Activated effector memory CD4-positive, alpha-beta T cell treated with anti-CD3 and anti-CD28 coated beads, Interleukin-2, amount 50 U/mL, for 16 hours (primary cell): Measurements from ENCODE around the gene SLCO2A1.

Experiments
- DNase-seq: peaks from one replicate; pipeline ENCODE4 v3.0.0-alpha.2; 2020

The SLCO2A1 gene

DNA sequence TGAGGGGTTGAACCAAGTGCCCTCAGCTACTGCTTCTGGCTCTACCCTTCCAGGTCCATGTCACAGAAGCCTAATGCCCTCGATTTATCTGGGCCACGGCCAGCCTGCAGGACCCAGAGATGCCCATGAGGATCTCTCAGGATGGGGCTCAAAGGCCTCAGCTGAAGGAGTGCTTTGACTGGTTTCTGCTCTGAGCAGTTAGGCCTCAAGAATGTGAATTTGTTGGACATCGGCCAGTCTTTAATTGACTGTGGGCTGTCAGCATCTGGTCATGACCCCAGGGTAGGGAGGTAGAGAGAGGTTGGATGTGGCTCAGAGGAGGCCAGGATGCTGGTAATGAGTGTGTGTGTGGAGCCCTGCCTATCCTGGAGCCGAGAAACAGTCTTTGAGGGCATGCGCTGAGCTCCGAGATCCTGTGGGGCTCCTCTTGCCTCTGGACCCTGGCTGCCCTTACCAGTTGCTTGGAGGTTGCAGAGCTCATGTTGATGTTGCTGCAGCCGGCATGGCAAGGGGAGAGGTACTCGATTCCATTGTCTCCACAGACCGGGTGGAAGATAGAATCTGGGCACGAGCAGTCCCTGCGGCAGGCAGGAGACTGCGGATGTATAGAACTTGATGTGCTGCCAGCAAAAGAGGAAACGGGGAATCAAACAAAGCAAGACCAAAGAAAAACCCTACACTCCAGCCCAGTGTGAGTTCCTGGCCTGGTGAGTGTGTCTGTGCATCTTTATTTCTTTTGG lies 84.9 kb downstream of the SLCO2A1 start:
- peak; percentile 44 for DNase-seq

DNA sequence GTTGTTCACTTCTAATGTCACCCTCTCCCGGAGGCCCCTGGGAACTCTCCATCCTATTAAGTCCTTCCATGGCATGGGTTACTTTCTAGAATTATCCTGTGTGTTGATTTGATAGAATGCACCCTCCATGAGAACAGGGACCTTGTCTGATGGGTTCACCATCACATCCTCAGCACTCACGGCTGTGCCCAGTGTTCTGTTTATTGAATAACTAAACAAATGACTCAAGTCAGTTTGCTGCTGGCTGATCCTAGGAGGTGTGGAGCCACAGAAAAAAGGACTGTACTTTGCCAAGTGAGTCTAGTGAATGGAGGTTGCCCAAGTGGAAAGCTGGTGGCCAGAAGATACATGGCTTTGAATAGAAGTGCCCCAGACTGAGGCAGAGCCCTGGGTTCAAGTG lies 85.5 kb downstream of the SLCO2A1 start:
- no peak for DNase-seq

DNA sequence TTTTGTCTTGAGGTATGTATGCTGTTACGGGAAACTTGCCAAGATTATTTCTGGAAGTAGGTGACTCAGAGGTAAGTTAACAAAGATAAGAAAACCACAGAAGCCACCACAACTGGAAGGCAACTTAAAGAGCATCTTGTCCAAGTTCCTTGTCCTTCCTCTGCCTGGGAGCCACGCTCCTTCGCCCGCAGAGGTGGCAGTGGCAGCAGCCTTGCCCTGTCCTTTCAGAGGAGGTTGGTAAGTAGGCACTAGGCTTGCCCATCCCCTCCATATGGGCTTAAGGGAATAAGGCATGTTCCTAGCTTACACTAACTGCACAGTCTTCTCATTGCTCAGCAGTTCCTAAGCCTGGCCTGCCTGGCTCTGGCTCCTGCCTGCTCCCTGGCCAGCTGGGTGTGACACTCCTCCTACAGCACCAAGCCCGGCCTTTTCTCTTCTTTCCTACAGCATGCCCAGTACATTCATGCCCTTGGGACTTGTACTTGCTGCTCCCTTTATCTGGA lies 86.0 kb downstream of the SLCO2A1 start:
- DNase-seq, result no peak

DNA sequence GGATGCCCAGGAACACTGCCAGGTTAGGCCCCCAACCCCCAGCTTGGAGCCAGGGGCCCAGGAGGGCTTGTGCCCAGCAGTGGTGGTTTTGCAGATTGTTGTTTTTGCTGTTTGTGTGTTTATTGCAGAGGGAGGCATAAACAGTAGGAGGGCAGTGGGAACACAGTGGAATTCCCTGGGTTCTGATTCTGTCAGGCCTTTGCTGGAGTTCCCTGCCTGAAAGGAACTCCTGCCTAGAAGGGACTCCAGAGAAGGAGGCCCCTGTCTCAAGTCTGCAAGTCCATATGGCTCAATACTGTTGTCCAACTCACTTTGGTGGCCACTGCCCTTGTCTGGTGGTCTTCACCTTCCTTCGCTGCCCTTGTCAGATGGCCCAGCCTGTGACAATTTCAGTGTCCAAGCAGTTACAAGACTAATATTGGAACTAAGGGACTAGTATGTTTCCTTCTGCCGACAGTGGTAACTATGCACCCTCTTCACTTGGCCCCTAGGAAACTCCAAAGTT lies 86.6 kb downstream of the SLCO2A1 start:
- DNase-seq, result no peak

DNA sequence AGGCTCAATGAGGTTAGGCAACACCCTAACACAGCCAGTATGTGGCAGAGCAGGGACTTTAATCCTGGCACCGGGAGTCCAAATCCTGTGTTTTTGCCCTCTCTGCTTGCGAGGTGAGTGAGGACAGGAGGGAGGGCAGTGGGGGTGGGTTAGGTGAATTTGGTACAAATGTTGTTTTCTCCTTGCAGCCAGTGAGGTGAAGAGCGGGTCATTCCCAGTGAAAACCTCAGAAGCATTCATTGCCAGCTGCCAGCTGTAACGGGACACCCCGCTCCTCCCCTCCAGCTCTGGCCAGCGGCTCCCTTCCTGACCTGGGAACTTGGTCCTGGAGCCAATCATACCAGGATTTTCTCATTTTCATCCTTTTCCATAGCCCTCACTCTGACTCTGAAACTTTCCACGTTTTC lies 88.3 kb downstream of the SLCO2A1 start:
- DNase-seq, result no peak

DNA sequence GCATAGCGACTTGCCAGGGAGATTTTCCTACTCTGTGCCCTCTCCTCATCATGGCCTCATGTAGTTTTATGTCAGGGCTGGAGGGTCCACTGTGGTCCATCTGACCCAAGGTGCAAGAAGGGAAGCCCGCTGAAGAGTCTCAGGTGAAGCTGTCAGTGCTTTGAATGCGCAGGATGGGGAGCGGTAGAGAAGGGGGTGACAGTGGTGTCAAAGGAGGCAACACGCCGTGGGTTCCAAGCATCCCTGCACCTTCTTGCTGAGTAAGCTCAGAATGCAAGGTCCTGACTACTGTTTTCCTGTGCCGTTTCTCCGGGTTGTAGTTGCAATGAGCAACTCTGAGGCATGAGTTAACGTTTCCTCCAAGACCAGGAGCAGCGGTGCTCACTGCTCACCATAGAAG lies 89.2 kb downstream of the SLCO2A1 start:
- no peak for DNase-seq

DNA sequence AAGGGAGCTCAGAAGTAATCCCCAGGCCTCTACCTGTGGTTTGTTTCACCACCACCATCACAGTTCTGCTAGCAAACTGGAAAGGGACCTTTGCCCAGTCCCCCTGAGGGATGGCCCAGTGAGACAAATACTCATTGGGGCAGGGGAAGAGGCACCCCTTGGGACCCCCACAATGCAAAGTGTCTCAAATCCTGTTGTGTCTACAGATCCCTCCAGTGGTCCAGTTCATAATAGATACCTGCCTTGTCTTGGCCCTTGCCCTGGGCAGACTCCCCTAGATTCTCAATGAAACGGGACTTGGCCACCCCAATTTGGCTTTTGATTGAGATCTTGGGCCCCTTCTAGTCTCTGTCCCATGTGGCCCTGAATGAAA lies 90.3 kb downstream of the SLCO2A1 start:
- peak; percentile 42 for DNase-seq

DNA sequence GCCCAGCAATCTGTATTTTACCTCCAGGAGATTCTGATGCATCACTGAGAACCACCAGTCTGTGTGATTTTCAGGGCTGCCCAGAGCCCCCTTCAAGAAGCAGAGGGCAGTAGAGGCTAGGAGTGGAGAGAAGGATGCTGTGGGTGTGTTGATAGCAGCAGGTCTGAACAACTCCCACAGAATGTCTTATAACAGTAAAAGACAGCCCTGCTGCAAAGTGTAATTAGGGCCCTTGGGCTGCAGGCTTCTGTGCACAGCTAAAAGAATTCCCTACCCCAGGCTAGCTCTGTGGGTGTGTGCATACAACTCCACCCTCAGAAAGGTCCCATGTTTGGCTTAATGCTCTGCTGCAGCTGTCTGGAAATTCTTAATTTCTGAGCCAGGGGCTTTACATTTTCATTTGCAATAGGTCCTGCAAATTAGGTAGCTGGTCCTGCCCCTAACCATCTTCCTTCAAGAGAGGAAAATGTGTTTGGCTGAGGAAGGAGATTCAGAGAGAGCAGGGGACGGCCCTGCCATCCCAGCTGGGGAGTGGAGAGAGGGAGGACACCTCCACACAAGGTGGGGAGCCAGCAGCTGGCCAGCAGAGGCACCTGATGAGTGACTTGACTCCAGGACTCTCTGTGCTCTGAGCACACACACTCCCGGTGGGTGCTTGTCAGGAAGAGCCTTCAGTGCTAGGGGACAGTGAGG lies 90.8 kb downstream of the SLCO2A1 start:
- DNase-seq, result no peak

DNA sequence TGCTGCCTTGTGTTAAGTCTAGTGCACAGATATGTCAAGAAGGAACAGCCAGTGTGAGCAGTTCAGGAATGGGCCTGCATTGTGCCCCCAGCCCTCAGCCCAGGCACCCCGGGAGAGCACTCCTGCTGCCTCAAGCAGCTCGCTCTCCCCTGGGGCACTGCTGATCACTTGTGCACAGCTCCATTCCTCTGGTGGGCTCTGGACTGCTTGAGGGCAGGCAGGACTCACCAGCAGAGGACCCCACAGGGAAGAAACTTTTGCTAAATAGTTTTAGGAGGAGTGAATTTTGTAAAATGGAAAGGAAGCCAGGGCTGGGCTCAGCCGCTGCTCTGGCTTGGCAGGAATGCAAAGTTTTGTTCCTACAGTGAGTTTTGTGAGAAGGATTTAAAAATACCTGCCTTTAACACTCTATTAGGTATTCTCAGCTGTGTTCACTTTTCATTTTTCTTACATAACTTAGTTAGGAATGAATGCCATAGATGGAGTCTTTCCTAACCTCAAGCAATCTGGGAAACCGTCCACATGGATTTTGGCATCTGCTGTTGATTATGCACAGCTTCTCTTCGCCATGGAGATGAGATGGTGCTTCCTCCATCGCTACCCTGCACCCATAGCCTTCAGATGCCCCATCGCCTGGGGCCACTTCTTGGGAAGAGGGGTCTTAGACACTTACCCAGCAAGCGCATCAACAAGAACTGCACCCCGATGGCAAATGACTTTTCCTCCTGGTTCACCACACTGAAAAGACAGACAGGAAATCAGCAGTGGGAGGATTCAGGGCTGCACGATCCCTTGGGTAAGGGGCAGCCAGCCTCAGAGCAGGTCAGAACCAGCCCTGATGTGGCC lies 91.7 kb downstream of the SLCO2A1 start:
- no peak for DNase-seq

DNA sequence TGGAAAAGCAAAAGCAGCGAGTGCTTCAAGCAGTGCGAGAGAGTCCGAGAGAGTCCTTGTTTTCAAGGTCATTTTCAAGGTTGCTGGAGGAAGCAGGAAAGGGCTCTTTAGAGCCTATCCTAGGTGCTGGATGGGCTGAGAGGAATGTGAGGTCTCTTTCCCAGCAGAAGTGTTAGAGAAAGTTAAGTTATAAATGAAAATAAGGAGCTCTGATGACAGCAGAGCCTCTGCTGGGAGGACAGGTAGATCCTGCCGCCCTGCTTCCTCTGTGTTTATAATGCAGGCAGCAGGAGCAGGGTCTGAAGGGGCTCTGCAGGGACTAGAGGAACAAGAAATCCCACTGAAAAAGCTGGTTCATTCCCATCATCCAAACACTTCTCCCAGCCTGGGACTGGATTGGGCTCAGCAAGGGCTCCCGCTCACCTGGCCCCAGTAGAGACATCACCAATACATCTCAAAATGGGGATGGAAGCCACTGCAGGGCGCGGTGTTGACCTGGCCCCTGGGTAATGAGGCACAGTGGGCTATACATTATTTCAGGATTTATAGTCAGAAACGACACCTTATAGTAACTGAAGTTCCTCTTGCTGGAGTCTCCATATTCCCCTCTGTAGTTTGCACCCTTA lies 92.6 kb downstream of the SLCO2A1 start:
- no peak for DNase-seq

DNA sequence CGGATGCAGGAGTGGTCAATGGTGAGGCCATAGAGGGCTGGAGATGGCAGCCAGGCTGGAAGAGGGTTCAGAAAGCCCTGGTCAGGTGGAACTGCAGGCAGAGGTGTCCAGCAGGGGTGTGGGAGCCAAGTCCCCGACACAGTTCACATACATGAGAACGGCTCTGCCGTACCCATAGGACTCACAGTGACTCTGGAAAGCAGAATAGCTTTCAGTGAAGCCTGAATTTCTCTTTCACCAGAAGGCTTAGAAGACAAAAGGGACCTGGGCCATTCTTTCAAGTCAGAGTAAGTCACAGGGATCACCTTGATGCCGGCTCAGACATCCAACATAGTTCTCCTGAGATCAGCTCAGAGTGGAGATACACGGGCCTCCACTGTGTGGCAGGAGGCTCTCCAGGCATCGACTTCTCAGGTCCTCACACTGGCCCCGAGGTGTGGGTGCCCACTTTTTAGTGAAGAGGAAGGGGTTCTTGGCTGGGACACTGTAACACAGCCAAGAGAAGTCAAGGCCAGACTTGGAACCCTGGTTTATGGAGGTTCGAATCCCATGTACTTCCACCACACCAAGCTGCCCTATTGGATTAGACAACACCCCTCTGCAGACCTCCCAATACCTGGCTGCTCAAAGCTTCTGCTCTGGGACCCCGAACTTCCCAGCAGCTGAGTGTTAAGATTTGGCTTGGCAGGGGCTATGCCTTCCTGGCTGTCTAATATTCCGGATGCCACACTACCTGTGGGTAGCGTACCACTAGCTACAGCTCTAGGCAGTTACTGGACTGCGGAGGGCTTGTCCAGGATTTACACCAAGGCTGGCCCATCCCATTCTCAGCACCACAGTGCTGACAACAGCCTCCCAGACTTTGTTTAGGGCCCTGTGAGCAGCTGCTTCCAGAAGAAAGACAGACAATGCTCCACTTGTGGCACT lies 93.6 kb downstream of the SLCO2A1 start:
- DNase-seq, result no peak

DNA sequence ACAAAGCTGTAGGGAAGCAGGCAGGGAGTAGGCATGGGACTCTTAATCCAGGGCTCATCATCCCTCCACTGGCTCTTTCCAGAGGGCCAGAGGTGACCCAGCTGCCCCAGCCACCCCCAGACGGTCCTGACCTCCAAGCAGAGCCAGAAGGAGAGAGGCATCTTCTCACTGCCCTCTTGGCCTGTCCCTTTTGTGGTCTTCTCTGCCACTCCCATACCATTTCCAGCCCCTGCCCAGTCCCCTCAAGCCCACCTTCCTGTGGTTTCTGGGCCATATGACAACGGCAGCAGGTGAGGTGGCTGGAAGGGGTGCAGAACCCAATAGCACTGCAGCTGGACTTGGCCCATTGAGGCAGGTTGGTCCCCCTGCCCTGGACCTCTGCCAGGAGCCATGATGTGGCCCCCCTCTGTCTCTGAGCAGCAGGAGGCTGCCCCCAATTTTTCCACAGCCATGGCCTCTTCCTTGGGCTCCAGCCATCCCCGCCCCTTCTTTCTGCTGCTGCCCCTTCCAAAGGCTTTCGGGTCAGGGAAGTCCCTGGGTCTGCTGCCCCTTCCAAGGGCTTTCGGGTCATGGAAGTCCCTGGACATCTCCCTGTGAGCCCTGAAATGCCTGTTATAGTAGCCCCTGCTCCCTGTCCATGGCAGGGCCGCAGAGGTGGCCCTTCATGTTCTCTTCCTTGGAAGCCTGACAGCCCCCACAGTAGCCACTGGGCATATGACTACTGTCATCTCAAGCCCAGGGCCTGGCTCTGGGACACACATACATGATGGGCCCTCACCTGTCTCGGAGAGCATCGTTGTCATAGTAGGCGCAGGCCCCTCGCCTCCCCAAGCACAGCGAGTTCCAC lies 94.5 kb downstream of the SLCO2A1 start:
- no peak for DNase-seq

DNA sequence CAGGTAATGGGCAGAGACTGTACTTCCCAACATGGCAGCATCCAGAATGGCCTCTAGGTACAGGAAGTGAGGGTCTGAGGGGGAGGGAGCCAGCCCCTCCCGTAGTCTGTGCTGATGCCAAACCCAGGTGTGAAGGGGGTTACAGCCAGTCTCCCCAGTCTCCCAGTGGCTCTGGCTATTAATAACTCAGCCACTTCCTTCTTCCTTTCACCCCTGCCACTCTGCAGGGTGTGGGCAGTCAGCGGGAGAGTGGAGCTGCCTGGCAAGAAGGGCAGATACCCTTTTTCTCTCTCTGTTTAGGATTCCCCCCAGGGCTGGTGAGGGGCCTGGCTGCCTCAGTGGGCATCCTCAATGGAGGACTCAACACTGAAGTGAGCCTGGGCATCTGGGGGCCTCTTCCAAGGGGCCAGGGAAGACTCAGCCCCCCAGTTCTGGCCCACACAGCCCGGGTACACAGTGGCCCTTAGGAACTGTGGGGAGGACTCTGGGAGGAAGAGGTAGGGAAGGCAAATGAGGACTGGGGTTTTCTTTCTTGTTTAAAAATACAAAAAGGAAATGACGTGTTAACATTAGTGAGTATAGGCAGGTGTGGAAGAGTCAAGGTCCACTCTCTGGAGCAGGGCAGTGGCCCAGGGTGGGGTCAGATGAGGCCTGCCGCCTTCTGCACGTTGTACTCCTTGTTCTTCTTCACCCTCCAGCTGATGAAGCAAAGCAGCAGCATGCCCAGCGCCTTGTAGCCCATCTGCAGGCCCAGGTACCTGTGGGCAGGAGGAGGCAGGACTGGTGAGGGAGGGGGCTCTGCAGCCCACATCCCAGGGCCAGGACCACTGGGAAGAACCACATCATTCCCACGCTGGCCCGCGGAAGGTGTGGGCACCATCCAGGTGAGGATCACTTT lies 95.4 kb downstream of the SLCO2A1 start:
- no peak for DNase-seq

DNA sequence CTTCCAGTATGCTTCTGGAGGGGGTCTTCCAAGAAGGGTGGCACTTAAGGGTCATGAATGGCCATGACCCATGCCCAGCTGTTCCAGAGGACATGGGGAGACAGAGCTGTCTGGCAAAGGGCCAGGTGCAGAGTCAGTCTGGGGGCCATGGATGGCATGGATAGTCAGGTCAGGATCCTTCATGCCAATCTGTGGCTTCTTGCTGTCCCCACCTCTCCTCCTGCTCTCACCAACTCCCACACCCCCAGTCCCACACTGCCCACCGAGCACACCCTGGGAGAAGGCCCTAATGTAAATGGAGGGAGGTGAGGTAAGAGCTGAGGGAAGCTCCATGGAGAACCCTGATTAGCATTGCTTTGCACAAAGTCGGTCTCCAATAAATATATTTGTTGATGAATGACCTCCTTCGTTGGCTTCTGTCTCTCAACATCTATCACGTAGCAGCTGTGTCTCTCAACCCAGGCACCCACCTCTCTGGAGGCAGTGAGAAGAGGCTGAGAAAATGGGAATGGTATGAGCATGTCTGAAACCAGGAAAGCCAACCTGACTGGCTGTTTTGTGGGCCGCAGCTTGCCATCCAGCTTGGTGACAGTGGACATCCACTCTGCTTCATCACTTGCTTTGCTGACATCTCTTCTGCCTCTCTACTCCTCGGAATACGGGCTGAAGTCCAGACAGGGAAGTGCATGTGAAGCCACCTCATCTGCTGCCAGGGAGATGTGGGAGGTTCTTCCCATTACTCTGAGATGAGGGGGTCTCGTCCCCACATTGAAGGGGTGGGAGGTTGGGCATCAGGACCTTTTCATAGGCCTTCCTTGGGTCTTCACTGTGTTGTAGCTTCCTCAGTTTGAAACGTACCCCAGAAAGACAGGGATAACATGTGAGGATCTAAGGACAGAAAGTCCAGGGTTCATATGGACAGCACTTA lies 96.4 kb downstream of the SLCO2A1 start:
- DNase-seq, result no peak

DNA sequence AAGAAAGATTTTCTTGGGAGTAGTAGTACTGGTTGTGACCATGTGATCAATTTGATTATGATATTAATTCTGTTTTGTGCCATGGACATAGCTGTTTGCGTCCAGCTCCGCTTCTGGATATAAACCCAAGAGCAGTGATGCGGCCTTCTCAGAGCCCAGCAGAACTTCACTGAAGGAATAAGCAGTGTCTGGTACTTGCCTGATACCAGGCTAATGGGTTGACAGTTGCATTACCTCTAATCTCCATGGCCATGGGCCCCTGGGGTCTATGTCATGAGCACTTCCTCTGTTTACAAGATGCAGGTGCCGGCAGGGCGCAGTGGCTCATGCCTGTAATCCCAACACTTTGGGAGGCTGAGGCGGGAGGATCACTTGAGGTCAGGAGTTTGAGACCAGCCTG lies 97.7 kb downstream of the SLCO2A1 start:
- DNase-seq, result no peak

DNA sequence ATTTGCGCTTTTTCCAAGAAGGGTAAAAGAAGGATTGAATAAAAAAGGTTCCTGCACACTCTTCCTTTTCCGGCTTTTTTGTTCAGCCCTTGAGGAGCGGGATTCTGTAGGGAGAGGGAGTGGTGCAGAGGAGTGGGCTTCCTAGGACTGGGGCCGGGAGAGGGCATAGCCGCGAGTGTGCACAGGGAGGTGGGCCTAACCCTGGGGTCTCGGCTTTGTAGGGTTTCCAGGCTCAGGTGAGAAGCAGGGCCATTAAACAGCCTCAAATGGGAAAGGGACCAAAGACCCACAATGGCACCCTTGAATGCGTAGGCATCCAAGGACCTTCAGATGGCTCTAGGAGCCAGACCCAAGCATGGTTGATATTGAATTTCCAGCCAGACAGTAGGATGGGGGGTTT lies 98.6 kb downstream of the SLCO2A1 start:
- no peak for DNase-seq

DNA sequence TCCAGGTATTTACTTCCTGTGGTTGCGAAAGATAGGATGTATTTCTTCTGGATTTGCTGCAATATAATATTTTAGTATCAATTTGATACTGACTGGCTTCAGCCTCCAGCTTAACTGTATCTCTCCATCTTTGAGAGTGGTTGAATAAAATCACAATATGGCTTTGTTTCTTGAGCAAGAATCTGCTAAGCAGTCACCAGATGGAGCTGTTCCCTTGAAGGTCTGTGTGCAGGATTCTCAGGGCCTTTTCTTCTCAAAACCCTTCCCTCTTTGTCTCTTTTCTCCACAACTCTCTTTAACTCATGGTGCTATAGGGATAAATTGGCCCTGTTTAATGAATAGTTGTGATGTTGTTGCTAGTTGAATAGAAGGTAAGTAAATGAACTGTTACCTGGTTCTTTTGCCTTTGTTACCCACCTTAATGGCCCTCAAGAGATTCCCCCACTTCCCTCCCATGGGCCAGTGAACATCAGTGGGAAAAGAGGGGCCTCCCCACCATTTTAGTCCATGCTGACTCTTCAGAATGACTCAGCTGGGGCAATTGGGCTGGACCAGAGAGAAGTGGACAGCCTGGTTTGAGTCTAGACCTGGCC lies 99.3 kb downstream of the SLCO2A1 start:
- DNase-seq, result no peak
